Stomach (tissue), 4 donors: ENCODE measurements around the gene MED23.

ENCODE experiments used
- POLR2A ChIP-seq, 4 donors: fragments of 450-650 bp; IDR thresholded peaks; one replicate each; pipeline ENCODE4 v1.6.1; 2016; ENCODE audit warnings: antibody characterized with exemption in 4 of 4, control low read depth in 2 of 4, mild to moderate bottlenecking in 1 of 4, moderate library complexity in 1 of 4
- POLR2AphosphoS5 ChIP-seq, 3 donors: sonication (generic); formaldehyde crosslinking; IDR thresholded peaks; one replicate each; pipeline ENCODE4 v1.6.1; 2016; ENCODE audit warnings: antibody characterized with exemption in 3 of 3
- TF ChIP-seq, protein P1 (sequence below), 7 experiments: fragments of 450-650 bp in 4 of 7; fragments of 200-600 bp in 3 of 7; sonication (generic) in 3 of 7; IDR thresholded peaks; one replicate each; pipeline ENCODE4 v1.5.1; 2016 to 2019; ENCODE audit warnings: antibody characterized with exemption in 7 of 7, control low read depth in 2 of 7, mild to moderate bottlenecking in 1 of 7

DNA sequence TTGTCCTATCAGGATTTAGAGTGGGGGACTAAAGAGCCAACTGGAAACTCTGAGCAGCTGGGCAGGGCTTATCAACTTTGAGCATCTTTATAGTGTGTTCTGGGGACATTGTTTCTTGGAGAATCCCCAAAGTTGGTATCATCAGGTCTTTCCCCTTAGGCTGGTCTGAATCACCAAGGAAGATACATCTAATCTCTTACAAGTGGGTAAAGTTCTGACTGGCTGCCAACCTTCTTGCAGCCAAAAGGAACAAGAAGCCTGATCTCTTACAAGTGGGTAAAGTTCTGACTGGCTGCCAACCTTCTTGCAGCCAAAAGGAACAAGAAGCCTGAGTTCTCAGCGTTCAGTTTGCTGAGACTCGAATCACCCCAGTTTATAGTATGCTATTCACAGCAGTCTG is 1.6 kb upstream of the MED23 start:
- TF ChIP-seq, protein P1, sequence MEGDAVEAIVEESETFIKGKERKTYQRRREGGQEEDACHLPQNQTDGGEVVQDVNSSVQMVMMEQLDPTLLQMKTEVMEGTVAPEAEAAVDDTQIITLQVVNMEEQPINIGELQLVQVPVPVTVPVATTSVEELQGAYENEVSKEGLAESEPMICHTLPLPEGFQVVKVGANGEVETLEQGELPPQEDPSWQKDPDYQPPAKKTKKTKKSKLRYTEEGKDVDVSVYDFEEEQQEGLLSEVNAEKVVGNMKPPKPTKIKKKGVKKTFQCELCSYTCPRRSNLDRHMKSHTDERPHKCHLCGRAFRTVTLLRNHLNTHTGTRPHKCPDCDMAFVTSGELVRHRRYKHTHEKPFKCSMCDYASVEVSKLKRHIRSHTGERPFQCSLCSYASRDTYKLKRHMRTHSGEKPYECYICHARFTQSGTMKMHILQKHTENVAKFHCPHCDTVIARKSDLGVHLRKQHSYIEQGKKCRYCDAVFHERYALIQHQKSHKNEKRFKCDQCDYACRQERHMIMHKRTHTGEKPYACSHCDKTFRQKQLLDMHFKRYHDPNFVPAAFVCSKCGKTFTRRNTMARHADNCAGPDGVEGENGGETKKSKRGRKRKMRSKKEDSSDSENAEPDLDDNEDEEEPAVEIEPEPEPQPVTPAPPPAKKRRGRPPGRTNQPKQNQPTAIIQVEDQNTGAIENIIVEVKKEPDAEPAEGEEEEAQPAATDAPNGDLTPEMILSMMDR (IDR thresholded peaks at IDR 0.05) = no peak
- TF ChIP-seq POLR2A (IDR thresholded peaks at IDR 0.05) = no peak
- no peak for TF ChIP-seq POLR2AphosphoS5 (IDR thresholded peaks at IDR 0.05)
